OCI-LY1 (cell line): ENCODE measurements around the gene MYO1E.

Experiments used
- H2AFZ ChIP-seq: fragments of 200-600 bp; sonication (generic), shearing (Covaris generic); 2 replicates; pipeline ENCODE4 v1.6.0; 2014; ENCODE audit warnings: antibody characterized with exemption, mild to moderate bottlenecking, low read length
- H3F3A ChIP-seq: fragments of 200-600 bp; sonication (generic), shearing (Covaris generic); 2 replicates; pipeline ENCODE4 v1.6.0; 2014; ENCODE audit warnings: mild to moderate bottlenecking, antibody characterized with exemption, low read length, moderate library complexity; ENCODE audit not compliant: insufficient read depth
- H3K27ac ChIP-seq: fragments of 200-600 bp; sonication (generic); 2 replicates; pipeline ENCODE4 v1.5.1; 2014; ENCODE audit warnings: low read length, mixed run types, mild to moderate bottlenecking, low read depth; ENCODE audit not compliant: poor library complexity, severe bottlenecking
- H3K27me3 ChIP-seq: fragments of 200-600 bp; sonication (generic); 2 replicates; pipeline ENCODE4 v1.6.0; 2014; ENCODE audit warnings: antibody characterized with exemption, mild to moderate bottlenecking, low read length, moderate library complexity; ENCODE audit not compliant: insufficient read depth
- H3K36me3 ChIP-seq: fragments of 200-600 bp; sonication (generic); 2 replicates; pipeline ENCODE4 v1.6.1; 2014; ENCODE audit warnings: mild to moderate bottlenecking, antibody characterized with exemption, low read length, moderate library complexity, mixed read lengths; ENCODE audit not compliant: insufficient read depth
- H3K4me1 ChIP-seq: fragments of 200-600 bp; sonication (generic); 2 replicates; pipeline ENCODE4 v1.5.1; 2014; ENCODE audit warnings: mild to moderate bottlenecking, low read length, moderate library complexity; ENCODE audit not compliant: insufficient read depth, severe bottlenecking
- H3K4me2 ChIP-seq: fragments of 200-600 bp; sonication (generic), shearing (Covaris generic); 2 replicates; pipeline ENCODE4 v1.6.1; 2014; ENCODE audit warnings: low read length
- H3K4me3 ChIP-seq: fragments of 200-600 bp; sonication (generic); 2 replicates; pipeline ENCODE4 v1.5.1; 2014; ENCODE audit warnings: low read length, low read depth, mild to moderate bottlenecking, mixed read lengths; ENCODE audit not compliant: poor library complexity, severe bottlenecking
- H3K79me2 ChIP-seq: fragments of 200-600 bp; shearing (Covaris generic); 2 replicates; pipeline ENCODE4 v1.6.1; 2016; ENCODE audit warnings: mixed run types, low read length, mixed read lengths; ENCODE audit not compliant: insufficient read depth
- H3K9ac ChIP-seq: fragments of 200-600 bp; sonication (generic), shearing (Covaris generic); 2 replicates; pipeline ENCODE4 v1.6.1; 2014; ENCODE audit warnings: mild to moderate bottlenecking, low read length, mixed read lengths
- H3K9me2 ChIP-seq: fragments of 200-600 bp; sonication (generic), shearing (Covaris generic); 2 replicates; pipeline ENCODE4 v1.6.1; 2014; ENCODE audit warnings: low read depth, mild to moderate bottlenecking, low read length, mixed read lengths
- H3K9me3 ChIP-seq: fragments of 200-600 bp; shearing (Covaris generic); 2 replicates; pipeline ENCODE4 v1.6.1; 2014; ENCODE audit warnings: low read length, mixed read lengths
- H4K20me1 ChIP-seq: fragments of 200-600 bp; sonication (generic), shearing (Covaris generic); 2 replicates; pipeline ENCODE4 v1.6.0; 2016; ENCODE audit warnings: mild to moderate bottlenecking, low read length; ENCODE audit not compliant: insufficient read depth
- EZH2 ChIP-seq: fragments of 200-600 bp; sonication (generic), shearing (Covaris generic); IDR thresholded peaks from 2 replicates; pipeline ENCODE4 v1.8.0; 2017; ENCODE audit warnings: borderline replicate concordance, mixed run types, mild to moderate bottlenecking, antibody characterized with exemption, low read length, moderate library complexity, mixed read lengths
- TF ChIP-seq, protein P1 (sequence below): fragments of 200-600 bp; sonication (generic), shearing (Covaris generic); IDR thresholded peaks from 2 replicates; pipeline ENCODE4 v1.5.1; 2017; ENCODE audit warnings: mild to moderate bottlenecking, antibody characterized with exemption, low read length, moderate library complexity, mixed read lengths

MYO1E gene

DNA sequence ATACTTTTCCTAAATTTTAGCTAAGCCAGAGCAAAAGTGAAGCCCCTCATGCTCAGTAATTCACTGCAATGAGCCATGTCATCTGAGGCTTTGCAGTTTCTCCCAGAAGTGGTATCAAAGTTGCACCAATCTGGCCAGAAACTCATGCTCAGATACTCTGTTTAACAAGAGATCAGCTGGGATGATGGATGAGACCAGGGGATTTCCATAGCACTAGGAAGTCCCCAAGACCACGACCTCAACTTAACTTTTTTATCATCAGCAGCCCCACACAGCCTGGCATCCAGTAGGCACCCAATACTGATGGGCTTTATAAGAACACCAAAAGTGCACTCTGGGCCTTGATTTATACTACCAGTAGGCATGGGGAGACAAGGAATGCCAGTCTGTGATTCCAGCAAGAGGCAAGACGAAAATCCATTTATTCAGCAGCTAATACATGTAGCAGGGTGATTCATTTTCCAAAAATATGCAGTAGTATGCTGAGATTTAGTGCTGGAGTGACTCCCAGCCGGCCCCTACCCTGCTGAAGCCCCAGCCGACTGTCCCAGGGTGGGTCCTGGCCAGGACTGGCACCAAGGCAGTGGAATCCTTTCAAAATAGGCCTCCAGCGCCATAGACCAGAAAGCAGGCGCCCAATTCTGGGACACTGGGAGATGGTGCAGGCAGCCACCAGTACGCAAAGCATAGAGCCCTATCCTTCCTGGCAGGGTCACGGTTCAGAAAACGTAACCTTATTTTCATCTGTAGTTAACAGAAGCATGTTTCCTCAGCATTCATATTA is 166.6 kb downstream of the MYO1E start:
- Histone ChIP-seq H3K36me3 (peaks cover 94% of the 10 kb centered on the region), H3K9ac (no peak overlapping the region), H3K9me2 (no peaks in the 10 kb centered on the region), H3K4me3 (no peak overlapping the region), H3K27me3 (no peaks in the 10 kb centered on the region), H3K4me2 (no peak overlapping the region), H3K9me3 (no peaks in the 10 kb centered on the region), H3F3A (no peaks in the 10 kb centered on the region; the same call in 1 of the 2 replicates), H3K27ac (no peak overlapping the region), H4K20me1 (no peaks in the 10 kb centered on the region), H3K4me1 (no peaks in the 10 kb centered on the region), H2AFZ (no peak overlapping the region), H3K79me2 (no peaks in the 10 kb centered on the region)
- TF ChIP-seq, protein P1, sequence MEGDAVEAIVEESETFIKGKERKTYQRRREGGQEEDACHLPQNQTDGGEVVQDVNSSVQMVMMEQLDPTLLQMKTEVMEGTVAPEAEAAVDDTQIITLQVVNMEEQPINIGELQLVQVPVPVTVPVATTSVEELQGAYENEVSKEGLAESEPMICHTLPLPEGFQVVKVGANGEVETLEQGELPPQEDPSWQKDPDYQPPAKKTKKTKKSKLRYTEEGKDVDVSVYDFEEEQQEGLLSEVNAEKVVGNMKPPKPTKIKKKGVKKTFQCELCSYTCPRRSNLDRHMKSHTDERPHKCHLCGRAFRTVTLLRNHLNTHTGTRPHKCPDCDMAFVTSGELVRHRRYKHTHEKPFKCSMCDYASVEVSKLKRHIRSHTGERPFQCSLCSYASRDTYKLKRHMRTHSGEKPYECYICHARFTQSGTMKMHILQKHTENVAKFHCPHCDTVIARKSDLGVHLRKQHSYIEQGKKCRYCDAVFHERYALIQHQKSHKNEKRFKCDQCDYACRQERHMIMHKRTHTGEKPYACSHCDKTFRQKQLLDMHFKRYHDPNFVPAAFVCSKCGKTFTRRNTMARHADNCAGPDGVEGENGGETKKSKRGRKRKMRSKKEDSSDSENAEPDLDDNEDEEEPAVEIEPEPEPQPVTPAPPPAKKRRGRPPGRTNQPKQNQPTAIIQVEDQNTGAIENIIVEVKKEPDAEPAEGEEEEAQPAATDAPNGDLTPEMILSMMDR, result no peak
- no peak for TF ChIP-seq EZH2

GRCh38 chr15:59203657-59204056 is 169.0 kb downstream of the MYO1E start:
- Histone ChIP-seq H3K79me2 (no peaks in the 10 kb centered on the region), H3K9me3 (no peaks in the 10 kb centered on the region), H3K36me3 (peaks cover 95% of the 10 kb centered on the region), H3K9me2 (no peaks in the 10 kb centered on the region), H3K4me1 (no peaks in the 10 kb centered on the region), H3K9ac (no peak overlapping the region), H3F3A (no peaks in the 10 kb centered on the region; the same call in 1 of the 2 replicates), H4K20me1 (no peaks in the 10 kb centered on the region), H3K4me2 (no peak overlapping the region), H3K4me3 (no peak overlapping the region), H2AFZ (no peak overlapping the region), H3K27me3 (no peaks in the 10 kb centered on the region), H3K27ac (no peak overlapping the region)
- TF ChIP-seq, protein P1, result no peak
- TF ChIP-seq EZH2, result no peak

DNA sequence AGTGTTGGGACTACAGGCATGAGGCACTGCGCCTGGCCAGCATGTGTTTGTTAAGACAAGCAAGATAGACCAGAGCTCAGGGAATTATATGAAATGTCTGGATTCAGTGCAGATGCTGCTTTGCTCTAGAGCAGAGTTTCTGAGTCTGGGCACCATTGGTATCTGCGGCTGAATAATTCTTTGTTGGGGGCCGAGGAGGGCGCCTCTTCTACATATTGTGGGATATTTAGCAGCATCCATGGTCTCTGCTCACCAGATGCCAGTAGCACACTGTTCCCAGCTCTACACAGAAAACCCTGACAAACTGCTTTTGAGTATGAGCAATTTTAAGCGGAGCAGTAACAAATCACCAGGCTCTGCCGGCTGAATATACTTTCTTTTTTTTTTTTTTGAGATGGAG is 169.7 kb downstream of the MYO1E start:
- H3K36me3 ChIP-seq, result peaks cover 95% of the 10 kb centered on the region
- H3K27ac ChIP-seq, result no peak overlapping the region
- no peaks in the 10 kb centered on the region for H3K79me2 ChIP-seq

More for the DNA sequence above, 169.7 kb downstream of the MYO1E start:
- no peak overlapping the region for H3K4me3 ChIP-seq
- TF ChIP-seq, protein P1, result no peak
- no peak for TF ChIP-seq EZH2
- no peak overlapping the region for H3K9ac ChIP-seq
- no peaks in the 10 kb centered on the region for H3K27me3 ChIP-seq
- no peaks in the 10 kb centered on the region for H3K9me3 ChIP-seq
- no peaks in the 10 kb centered on the region for H3F3A ChIP-seq
- H3K9me2 ChIP-seq, result no peaks in the 10 kb centered on the region
- H2AFZ ChIP-seq, result no peak overlapping the region
- no peaks in the 10 kb centered on the region for H4K20me1 ChIP-seq
- H3K4me1 ChIP-seq, result no peaks in the 10 kb centered on the region
- H3K4me2 ChIP-seq, result no peak overlapping the region
